HepG2 (cell line): Measurements from ENCODE around the gene GLIS1.

Experiments
- CEBPG ChIP-seq: IDR thresholded peaks from 2 replicates; pipeline ENCODE4 v1.6.1; 2016
- IKZF1 ChIP-seq: fragments of 450-650 bp; IDR thresholded peaks from 2 replicates; pipeline ENCODE4 v1.7.1; 2016
- KLF16 ChIP-seq, 2 experiments: sonication (generic) in 1 of 2; formaldehyde crosslinking in 1 of 2; IDR thresholded peaks; 2 replicates each; pipeline versions ENCODE4 v1.6.1 to v1.8.0; 2016 to 2023; ENCODE audit warnings: missing genetic modification reagents in 2 of 2, missing compliant biosample characterization in 1 of 2
- MED8 ChIP-seq: sonication (generic); formaldehyde crosslinking; IDR thresholded peaks from 2 replicates; pipeline ENCODE4 v1.8.1; 2023; ENCODE audit warnings: mild to moderate bottlenecking, missing genetic modification reagents; ENCODE audit not compliant: insufficient replicate concordance
- MTA1 ChIP-seq: sonication (generic); formaldehyde crosslinking; IDR thresholded peaks from 2 replicates; pipeline ENCODE4 v1.4.0; 2020; ENCODE audit warnings: missing genetic modification reagents, mild to moderate bottlenecking, borderline replicate concordance
- POLR2A ChIP-seq, 2 experiments: IDR thresholded peaks; 2 replicates each; pipeline ENCODE4 v1.6.1; 2011; ENCODE audit warnings: low read depth in 2 of 2, low read length in 2 of 2, mild to moderate bottlenecking in 1 of 2, moderate library complexity in 1 of 2; ENCODE audit not compliant: insufficient read depth in 1 of 2
- SMC3 ChIP-seq: IDR thresholded peaks from 2 replicates; pipeline ENCODE4 v1.6.1; 2011; ENCODE audit warnings: low read length, improper control_type of control experiment
- ZFP1 ChIP-seq: IDR thresholded peaks from 2 replicates; pipeline ENCODE4 v1.6.1; 2016
- ZKSCAN1 ChIP-seq: fragments of 150-350 bp; IDR thresholded peaks from 2 replicates; pipeline ENCODE4 v1.6.1; 2014; ENCODE audit warnings: low read length
- TF ChIP-seq, protein P1 (sequence below): sonication (generic); formaldehyde crosslinking; IDR thresholded peaks from 2 replicates; pipeline ENCODE4 v1.5.0; 2020; ENCODE audit warnings: mild to moderate bottlenecking, missing genetic modification reagents, moderate library complexity
- TF ChIP-seq, protein P2 (sequence below): sonication (generic); formaldehyde crosslinking; IDR thresholded peaks from 2 replicates; pipeline ENCODE4 v1.5.0; 2020; ENCODE audit warnings: missing genetic modification reagents
- TF ChIP-seq, protein P3 (sequence below): sonication (generic); formaldehyde crosslinking; IDR thresholded peaks from 2 replicates; pipeline ENCODE4 v1.8.0; 2022; ENCODE audit warnings: mild to moderate bottlenecking, missing genetic modification reagents; ENCODE audit not compliant: insufficient replicate concordance

DNA sequence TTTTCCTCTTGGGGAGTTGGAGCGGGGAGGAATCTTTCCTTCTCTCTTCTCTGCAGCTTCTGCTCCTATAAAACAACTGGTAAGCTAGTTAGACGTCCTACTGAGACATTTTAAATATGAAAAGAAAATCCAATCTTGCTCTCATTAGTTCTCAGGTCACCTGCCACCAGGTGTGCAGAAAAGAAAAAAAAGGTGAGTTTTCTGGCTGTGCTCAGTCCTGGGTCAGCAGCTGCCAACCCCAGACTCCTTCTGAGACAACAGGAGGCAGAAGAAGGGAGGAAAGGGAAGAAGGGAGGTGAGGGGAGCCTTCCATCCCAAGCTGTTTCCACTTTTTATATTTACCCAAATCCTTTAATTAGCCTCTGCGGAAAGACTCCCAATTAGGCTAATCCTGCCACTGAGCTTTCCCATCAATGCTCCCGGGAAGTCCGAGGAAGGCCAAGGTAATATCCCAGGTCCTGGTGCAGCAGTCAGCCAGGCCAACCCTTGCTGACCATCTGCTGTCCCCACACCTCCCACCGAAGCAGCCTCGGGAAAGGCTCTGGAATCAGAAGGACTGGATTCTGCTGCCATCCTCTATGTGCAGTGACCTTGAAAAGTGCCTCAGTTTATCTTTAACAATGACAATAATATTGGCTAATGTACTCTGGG, 33.4 kb downstream of the GLIS1 start:
- TF ChIP-seq, protein P1, sequence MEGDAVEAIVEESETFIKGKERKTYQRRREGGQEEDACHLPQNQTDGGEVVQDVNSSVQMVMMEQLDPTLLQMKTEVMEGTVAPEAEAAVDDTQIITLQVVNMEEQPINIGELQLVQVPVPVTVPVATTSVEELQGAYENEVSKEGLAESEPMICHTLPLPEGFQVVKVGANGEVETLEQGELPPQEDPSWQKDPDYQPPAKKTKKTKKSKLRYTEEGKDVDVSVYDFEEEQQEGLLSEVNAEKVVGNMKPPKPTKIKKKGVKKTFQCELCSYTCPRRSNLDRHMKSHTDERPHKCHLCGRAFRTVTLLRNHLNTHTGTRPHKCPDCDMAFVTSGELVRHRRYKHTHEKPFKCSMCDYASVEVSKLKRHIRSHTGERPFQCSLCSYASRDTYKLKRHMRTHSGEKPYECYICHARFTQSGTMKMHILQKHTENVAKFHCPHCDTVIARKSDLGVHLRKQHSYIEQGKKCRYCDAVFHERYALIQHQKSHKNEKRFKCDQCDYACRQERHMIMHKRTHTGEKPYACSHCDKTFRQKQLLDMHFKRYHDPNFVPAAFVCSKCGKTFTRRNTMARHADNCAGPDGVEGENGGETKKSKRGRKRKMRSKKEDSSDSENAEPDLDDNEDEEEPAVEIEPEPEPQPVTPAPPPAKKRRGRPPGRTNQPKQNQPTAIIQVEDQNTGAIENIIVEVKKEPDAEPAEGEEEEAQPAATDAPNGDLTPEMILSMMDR (CRISPR knock-in tag) = no peak
- TF ChIP-seq KLF16 (CRISPR knock-in tag; IDR thresholded peaks at IDR 0.05) = no peak
- TF ChIP-seq ZKSCAN1 = no peak
- no peak for TF ChIP-seq SMC3
- TF ChIP-seq, protein P2, sequence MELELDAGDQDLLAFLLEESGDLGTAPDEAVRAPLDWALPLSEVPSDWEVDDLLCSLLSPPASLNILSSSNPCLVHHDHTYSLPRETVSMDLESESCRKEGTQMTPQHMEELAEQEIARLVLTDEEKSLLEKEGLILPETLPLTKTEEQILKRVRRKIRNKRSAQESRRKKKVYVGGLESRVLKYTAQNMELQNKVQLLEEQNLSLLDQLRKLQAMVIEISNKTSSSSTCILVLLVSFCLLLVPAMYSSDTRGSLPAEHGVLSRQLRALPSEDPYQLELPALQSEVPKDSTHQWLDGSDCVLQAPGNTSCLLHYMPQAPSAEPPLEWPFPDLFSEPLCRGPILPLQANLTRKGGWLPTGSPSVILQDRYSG = no peak
- TF ChIP-seq MED8 (CRISPR knock-in tag) = no peak
- TF ChIP-seq CEBPG (CRISPR knock-in tag) = no peak
- no peak for TF ChIP-seq MTA1 (CRISPR knock-in tag)
- TF ChIP-seq ZFP1 (CRISPR knock-in tag) = no peak
- TF ChIP-seq, protein P3, sequence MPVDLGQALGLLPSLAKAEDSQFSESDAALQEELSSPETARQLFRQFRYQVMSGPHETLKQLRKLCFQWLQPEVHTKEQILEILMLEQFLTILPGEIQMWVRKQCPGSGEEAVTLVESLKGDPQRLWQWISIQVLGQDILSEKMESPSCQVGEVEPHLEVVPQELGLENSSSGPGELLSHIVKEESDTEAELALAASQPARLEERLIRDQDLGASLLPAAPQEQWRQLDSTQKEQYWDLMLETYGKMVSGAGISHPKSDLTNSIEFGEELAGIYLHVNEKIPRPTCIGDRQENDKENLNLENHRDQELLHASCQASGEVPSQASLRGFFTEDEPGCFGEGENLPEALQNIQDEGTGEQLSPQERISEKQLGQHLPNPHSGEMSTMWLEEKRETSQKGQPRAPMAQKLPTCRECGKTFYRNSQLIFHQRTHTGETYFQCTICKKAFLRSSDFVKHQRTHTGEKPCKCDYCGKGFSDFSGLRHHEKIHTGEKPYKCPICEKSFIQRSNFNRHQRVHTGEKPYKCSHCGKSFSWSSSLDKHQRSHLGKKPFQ (CRISPR knock-in tag) = no peak
- no peak for TF ChIP-seq POLR2A (IDR thresholded peaks at IDR 0.05; ENCODE audit: insufficient read depth in 1 of 2, low read depth in 2 of 2, low read length in 2 of 2)
- TF ChIP-seq IKZF1 = no peak
